Muscle layer of duodenum (tissue), 2 donors: ENCODE data around the gene RNF181.
"Not testable (repeated sequence)": the region's sequence is repeated elsewhere in the genome, so short reads cannot be mapped to it uniquely, and the experiment has no call there.

ENCODE experiments used
- H3K27ac ChIP-seq: one replicate; pipeline ENCODE4 v1.7.0; 2013; ENCODE audit warnings: mild to moderate bottlenecking, low read length
- H3K27me3 ChIP-seq: one replicate; pipeline ENCODE4 v1.7.0; 2013; ENCODE audit warnings: low read depth, mild to moderate bottlenecking, control low read depth, low read length
- H3K36me3 ChIP-seq, 2 donors: one replicate each; pipeline ENCODE4 v1.7.0; 2013; ENCODE audit warnings: low read length in 2 of 2, control low read depth in 1 of 2, mild to moderate bottlenecking in 1 of 2; ENCODE audit not compliant: insufficient read depth in 2 of 2, control insufficient read depth in 1 of 2
- H3K4me1 ChIP-seq, 2 donors: one replicate each; pipeline ENCODE4 v1.7.0; 2013; ENCODE audit warnings: low read length in 2 of 2, mild to moderate bottlenecking in 2 of 2, control low read depth in 1 of 2, moderate library complexity in 1 of 2; ENCODE audit not compliant: insufficient read depth in 2 of 2, control insufficient read depth in 1 of 2
- H3K4me3 ChIP-seq, 2 donors: one replicate each; pipeline ENCODE4 v1.7.0; 2013; ENCODE audit warnings: low read length in 2 of 2, low read depth in 1 of 2, mild to moderate bottlenecking in 1 of 2
- H3K9me3 ChIP-seq, 2 donors: one replicate each; pipeline ENCODE4 v1.7.0; 2013; ENCODE audit warnings: low read length in 2 of 2, control low read depth in 1 of 2, mild to moderate bottlenecking in 1 of 2; ENCODE audit not compliant: control insufficient read depth in 1 of 2
- donor health status: healthy.

Gene RNF181

DNA sequence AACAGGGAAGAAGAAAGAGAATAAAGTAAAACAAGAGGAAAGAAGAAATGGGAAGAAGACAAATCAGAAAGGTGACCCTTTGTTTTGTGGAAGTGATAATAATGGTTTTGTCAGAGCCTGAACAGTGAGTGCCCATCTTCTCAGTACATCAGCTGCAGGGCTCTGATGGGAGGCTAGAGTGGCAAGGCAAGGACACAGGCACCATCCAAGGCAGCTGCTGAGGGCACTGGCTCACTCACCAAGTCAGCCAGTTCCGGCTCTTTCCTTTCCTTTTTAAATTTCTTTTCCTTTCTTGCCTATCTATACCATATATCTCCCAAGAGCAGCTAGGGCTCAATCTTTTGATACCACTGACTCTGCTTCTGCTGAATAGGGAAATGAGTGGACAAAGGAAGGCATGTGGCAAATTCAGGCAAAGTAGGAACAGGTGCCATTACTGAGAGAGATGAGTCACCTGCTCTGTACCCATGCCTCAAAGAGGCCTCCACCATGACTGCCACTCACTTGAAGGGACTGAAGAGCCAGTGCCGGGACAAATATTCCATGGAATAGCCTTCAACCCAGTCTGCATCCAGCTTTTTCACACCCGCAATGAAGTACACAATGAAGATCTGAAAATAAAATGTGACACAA lies 40.4 kb upstream of the RNF181 start:
- Histone ChIP-seq H3K36me3 (peaks cover 59 to 61% of the 10 kb centered on the region in 2 donors), H3K27ac (no peak overlapping the region), H3K27me3 (no peaks in the 10 kb centered on the region), H3K4me1 (peaks cover 3 to 13% of the 10 kb centered on the region in 2 donors), H3K4me3 (no peak overlapping the region), H3K9me3 (no peaks in the 10 kb centered on the region)

DNA sequence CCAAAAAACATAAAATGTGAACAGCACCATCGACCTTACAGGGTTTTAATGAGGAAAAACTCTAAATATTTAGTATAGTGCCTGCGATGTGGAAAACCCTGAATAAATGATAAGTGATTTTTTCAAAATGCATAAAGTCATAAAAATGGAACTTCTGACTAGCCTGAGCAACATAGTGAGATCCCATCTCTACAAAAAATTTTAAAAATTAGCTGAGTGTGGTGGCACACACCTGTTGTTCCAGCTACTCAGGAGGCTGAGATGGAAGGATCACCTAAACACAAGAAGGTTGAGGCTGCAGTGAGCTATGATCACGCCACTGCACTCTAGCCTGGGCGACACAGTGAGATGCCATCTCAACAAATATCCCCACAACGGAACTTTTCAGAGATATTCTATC lies 38.4 kb upstream of the RNF181 start:
- no peak overlapping the region for H3K4me3 ChIP-seq
- peaks cover 40 to 42% of the 10 kb centered on the region in 2 donors for H3K36me3 ChIP-seq
- H3K9me3 ChIP-seq = no peaks in the 10 kb centered on the region
- H3K27me3 ChIP-seq = no peaks in the 10 kb centered on the region
- H3K27ac ChIP-seq = no peak overlapping the region
- peaks cover 3 to 16% of the 10 kb centered on the region in 2 donors for H3K4me1 ChIP-seq

DNA sequence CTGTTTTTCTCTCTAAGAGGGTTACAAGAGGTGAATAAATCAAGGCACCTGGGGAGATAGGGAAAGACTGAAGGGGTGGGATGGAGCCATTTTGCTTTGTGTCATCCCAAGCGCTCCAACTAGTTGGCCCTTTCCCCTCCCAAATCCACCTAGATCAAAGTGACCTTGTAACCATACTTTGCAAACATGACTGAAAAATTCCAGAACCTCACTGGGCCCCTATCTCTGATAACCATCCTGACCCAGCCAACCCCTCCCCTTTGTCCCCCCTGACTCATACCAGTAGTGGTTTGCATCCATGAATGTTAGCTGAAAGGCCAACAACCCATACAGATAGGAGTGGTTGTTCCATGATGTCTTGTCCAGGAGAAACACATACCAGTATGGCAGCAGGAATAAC lies 37.4 kb upstream of the RNF181 start:
- Histone ChIP-seq H3K4me3 (no peak overlapping the region), H3K9me3 (no peaks in the 10 kb centered on the region), H3K27ac (no peak overlapping the region), H3K4me1 (peaks cover 3 to 14% of the 10 kb centered on the region in 2 donors), H3K36me3 (peaks cover 30 to 32% of the 10 kb centered on the region in 2 donors), H3K27me3 (no peaks in the 10 kb centered on the region)

DNA sequence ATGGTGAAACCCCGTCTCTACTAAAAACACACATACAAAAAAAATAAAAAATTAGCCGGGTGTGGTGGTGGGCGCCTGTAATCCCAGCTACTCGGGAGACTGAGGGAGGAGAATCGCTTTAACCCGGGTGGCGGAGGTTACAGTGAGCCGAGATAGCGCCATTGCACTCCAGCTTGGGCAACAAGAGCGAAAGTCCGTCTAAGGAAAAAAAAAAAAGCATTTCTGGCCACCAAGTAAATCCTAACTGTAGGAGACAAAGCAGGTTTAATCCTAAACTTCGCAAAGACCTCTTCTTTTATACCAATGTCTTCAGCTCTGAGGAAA lies 35.2 kb upstream of the RNF181 start:
- Histone ChIP-seq H3K36me3 (peaks cover 11 to 20% of the 10 kb centered on the region in 2 donors), H3K4me3 (peak overlapping the region; percentile 87 to 95), H3K4me1 (peaks cover 3 to 14% of the 10 kb centered on the region in 2 donors)
- not testable (repeated sequence) for H3K27ac ChIP-seq, H3K9me3 ChIP-seq, H3K27me3 ChIP-seq

DNA sequence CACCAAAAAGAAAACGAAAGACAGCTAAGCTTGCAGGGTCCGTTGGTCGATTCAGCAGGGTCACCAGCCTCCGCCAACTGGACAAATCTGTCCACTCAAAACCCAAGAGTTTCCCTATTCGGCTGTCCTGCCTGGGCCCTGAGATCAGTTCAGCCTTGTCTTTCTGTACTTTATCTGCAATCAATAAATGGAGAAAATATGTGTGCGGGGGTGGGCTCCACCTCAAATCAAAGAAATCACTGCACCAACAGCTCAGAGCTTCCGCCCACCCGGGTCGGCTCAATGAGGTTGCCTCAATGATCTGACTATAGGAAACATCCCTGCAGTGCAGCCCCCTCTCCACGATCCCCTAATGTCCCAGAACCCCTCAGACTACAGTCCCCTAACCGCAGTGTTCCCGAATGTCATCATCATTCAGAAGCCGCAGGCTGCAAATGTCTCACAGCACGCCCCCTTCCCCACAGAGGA lies 34.7 kb upstream of the RNF181 start:
- Histone ChIP-seq H3K27me3 (no peaks in the 10 kb centered on the region), H3K36me3 (peaks cover 8 to 18% of the 10 kb centered on the region in 2 donors), H3K4me1 (peaks cover 3 to 14% of the 10 kb centered on the region in 2 donors), H3K4me3 (peak overlapping the region; percentile 87 to 95), H3K27ac (no peak overlapping the region), H3K9me3 (no peaks in the 10 kb centered on the region)

DNA sequence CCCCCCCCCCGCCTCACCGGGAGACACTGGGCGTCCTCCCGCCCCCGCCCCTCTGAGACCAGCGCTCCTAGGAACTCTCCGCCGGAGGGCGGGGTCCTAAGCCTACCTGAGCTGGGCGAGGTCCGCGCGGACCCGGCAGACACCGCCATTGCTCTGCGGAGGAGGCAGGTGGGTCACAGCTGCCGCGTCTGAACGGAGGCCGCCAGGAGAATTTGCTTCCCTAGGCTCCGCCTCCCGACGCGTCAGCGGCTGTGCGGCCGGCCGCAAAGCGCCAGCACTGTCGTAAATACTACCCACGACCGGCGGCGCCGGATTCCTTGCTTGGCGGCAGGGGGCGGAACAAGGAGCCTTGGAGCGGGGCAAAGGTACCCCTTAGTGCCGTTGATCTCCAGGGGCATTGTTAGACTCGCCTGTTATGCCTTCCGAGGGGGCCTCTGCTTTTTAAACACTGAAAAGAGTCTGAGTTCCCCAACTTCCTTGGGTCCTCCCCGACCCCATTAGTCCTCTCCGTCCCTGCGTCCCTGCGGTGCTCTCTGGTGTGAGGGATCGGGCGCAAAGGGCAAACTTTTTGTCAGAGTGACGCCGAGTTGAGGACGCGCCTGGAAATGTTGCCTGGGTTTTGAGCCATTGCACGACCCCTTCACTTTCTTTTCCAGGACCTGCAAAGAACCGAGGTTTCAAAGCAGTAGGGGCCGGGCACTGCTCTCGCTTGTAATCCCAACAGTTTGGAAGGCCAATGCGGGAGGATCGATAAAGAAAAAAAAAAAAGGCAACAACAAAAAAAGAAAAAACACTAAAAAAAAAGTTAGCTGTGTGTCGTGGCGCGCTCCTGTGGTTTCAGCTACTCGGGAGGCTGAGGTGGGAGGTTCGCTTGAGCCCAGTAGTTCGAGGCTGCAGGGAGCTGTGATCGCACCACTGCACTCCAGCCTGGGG lies 34.0 kb upstream of the RNF181 start, which contains the start of gene GGCX:
GGCX (minus strand) TSS at position 214 of the 933 bp plus-strand sequence; CDS start at position 149, 65 bp downstream.
- Histone ChIP-seq H3K4me3 (peak within 1 kb of the TSS; percentile 87 to 95), H3K27me3 (no peaks in the 10 kb centered on the region), H3K36me3 (peaks cover 4 to 11% of the 10 kb centered on the region in 2 donors), H3K9me3 (no peaks in the 10 kb centered on the region), H3K27ac (peak within 1 kb of the TSS; percentile 86), H3K4me1 (peaks cover 3 to 14% of the 10 kb centered on the region in 2 donors)

DNA sequence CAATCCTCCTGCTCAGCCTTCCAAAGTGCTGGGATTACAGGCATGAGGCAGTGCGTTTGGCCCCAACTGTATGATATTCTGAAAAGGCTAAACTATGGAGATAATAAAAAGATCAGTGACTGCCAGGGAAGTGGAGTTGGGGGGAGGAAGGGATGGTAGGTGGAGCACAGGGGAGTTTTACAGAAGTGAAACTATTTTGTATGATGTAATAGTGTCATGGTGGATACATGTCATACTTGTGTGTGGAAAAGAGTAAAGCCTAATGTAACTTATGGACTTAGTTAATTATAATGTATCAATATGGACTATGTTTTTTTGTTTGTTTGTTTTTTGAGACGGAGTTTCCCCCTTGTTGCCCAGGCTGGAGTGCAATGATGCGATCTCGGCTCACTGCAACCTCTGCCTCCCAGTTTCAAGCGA lies 31.4 kb upstream of the RNF181 start:
- Histone ChIP-seq H3K27me3 (no peaks in the 10 kb centered on the region), H3K27ac (no peak overlapping the region), H3K36me3 (no peaks in the 10 kb centered on the region)

DNA sequence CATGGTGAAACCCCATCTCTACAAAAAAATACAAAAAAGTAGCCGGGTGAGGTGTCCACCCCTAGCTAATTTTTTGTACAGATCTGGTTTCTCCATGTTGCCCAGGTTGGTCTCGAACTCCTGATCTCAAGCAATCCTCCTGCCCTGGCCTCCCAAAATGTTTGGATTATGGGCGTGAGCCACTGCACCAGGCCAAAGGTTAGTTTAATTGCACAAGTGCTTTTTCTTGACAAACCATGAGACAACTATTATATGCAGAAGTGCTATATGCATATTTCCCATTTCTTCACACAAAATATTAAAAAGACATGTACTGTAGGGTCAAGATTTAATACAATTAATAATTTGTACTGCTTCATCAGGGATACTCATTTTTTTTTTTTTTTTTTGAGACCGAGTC lies 29.3 kb upstream of the RNF181 start:
- H3K36me3 ChIP-seq = no peaks in the 10 kb centered on the region
- H3K27me3 ChIP-seq = no peaks in the 10 kb centered on the region
- no peak overlapping the region for H3K4me3 ChIP-seq
- H3K9me3 ChIP-seq = no peaks in the 10 kb centered on the region
- H3K27ac ChIP-seq = no peak overlapping the region
- no peaks in the 10 kb centered on the region for H3K4me1 ChIP-seq

More for the DNA sequence above, 31.4 kb upstream of the RNF181 start:
- H3K4me1 ChIP-seq = peaks cover 3 to 14% of the 10 kb centered on the region in 2 donors
- H3K4me3 ChIP-seq = no peak overlapping the region
- no peaks in the 10 kb centered on the region for H3K9me3 ChIP-seq

DNA sequence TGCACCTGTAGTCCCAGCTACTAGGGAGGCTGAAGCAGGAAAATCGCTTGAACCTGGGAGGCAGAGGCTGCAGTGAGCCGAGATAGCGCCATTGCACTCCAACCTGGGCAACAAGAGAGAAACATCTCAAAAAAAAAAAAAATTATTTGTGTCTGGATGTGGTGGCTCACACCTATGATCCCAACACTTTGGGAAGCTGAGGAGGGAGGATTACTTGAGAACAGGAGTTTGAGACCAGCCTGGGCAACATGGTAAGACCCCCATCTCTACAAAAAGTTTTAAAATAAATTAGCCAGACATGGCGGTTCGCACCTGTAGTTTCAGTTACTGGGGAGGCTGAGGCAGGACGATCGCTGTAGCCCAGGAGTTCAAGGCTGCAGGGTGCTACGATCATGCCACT lies 19.8 kb upstream of the RNF181 start:
- Histone ChIP-seq H3K9me3 (no peaks in the 10 kb centered on the region), H3K4me3 (no peak overlapping the region), H3K4me1 (peaks cover 0 to 11% of the 10 kb centered on the region in 2 donors), H3K36me3 (no peaks in the 10 kb centered on the region), H3K27me3 (no peaks in the 10 kb centered on the region), H3K27ac (no peak overlapping the region)

DNA sequence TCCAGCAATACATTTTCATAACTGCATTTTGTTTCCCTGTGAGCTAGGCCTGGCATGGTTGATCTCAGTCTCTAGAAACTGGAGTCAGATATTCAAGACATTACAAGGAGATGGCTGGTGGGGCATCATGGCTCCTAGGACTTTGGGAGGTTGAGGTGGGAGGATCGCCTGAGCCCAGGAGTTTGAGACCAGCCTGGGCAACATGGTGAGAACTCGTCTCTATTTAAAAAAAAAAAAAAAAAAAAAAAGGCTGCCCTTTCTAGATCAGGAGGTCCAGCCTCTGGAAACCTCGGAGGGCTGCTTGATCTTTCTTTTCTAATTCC lies 18.5 kb upstream of the RNF181 start:
- peaks cover 0 to 11% of the 10 kb centered on the region in 2 donors for H3K4me1 ChIP-seq
- H3K27ac ChIP-seq = peak overlapping the region; percentile 93
- peak overlapping the region in 1 of 2 donors; percentile 56 for H3K4me3 ChIP-seq
- H3K27me3 ChIP-seq = no peaks in the 10 kb centered on the region
- no peaks in the 10 kb centered on the region for H3K9me3 ChIP-seq
- no peaks in the 10 kb centered on the region for H3K36me3 ChIP-seq

DNA sequence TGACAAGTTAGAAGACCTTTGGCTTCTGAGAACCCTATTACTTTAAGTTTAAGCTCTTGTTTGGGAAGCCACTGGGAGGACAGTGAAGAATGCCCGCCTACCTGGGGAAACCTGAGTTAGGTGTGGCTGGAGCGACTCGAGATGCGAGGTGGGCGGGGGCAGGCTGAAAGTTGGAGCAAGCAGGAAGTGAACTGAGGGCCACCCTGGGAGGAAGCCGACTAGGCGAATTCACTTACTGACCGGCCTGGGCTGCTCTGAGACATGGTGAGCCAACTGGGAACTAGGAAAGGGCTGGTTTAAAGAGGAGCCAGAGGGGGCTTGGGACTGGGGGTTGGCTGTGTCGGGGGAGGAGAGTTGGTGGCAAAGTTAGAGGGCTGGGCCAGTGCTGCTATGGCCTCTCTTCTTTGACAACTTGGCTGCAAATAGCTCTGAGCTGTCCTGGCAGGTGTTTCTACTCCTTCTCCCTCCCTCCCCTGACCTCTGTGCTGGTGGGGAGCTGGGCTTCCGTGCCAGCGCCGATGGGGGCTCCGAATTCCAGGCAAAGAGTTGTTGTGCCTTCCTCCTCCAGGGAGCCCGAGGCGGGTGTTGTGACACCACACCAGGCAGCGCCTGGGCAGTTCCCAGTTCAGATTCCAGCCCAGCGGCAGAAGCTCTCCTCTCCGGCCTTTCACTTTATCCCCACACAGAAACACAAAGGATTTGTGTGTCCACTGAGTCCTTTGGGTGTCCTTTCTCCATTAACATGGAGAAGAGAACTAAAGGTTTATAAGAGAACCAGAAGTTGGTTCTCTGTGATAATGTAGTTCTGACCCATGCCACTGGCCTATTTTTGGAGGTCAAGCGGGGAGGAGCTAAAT lies 17.9 kb upstream of the RNF181 start, which contains the start of gene VAMP8:
VAMP8 (plus strand) TSS at position 201 of the 857 bp plus-strand sequence; CDS start at position 262, 61 bp downstream.
- H3K27me3 ChIP-seq = no peaks in the 10 kb centered on the region
- H3K9me3 ChIP-seq = no peaks in the 10 kb centered on the region
- peak within 1 kb of the TSS; percentile 93 for H3K27ac ChIP-seq
- H3K36me3 ChIP-seq = no peaks in the 10 kb centered on the region
- H3K4me3 ChIP-seq = peak within 1 kb of the TSS; percentile 23 to 56
- H3K4me1 ChIP-seq = peaks cover 0 to 11% of the 10 kb centered on the region in 2 donors
